HG03354 (cell line): ENCODE data around the gene PRPF40A.

ENCODE experiments used
- ATAC-seq: cut with Tn5 transposase; IDR thresholded peaks from one replicate; pipeline ENCODE4 v1.9.1; 2021; ENCODE audit warnings: mild to moderate bottlenecking; ENCODE audit not compliant: unreplicated experiment, poor library complexity, severe bottlenecking

The PRPF40A gene

GRCh38 chr2:152718909-152719645 lies 1.8 kb upstream of the PRPF40A start:
- peak; percentile 34 for ATAC-seq

GRCh38 chr2:152718076-152718908 lies 1.0 kb upstream of the PRPF40A start, which contains the start of gene ARL6IP6:
TSS of gene ARL6IP6 (plus strand) at chr2:152718620. CDS start at chr2:152718625, 5 bp downstream.
- peak; percentile 76 for ATAC-seq

DNA sequence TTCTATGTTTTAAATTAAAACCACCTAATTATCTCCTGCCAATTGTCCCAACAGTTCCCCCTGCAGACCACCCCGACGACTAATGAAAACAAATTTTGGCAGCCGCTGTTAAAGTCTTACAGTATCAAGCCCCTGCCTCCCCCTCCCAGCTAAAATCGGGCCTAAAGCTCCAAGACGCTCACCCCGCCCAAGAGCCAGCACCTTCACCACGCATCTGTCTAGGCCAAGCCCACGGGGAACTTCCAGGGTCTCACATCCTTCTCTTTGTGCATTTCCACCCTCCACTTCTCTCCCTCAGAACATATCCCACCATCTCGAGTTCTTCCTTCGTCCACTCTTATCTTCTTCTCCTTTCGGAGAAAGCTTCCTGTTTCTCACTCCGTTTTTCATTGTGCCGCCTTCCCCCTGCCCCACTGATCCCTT lies 445 bp downstream of the PRPF40A start:
- no peak for ATAC-seq

DNA sequence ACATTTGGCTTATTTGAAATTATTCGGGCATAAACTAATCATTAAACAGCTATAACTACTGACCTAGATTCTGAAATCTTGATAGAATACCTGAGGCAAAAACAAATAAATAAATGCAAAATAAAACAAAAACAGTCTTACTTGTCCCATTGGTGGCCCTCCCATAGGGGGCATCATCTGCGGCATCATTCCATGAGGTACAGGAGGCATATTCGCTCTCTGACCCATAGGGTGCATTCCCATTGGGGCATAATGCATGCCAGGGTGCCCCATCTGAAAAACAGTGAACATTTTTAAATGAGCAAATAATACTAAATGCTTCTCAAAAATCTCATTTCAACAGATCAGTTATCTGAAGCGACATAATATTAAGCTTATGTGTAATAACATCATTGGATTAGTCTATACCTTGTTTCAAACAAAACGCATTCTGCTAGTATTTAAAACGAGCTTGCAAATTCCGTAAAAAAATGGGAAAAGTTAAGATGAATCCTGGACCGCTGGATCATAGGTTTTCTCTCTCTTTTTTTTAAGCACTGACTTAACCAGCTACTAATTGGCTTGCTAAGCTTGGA lies 1.3 kb downstream of the PRPF40A start:
- ATAC-seq = no peak

- ATAC-seq = no peak
Observed at GRCh38 chr2:152715112-152715511, 2.1 kb downstream of the PRPF40A start.

GRCh38 chr2:152710713-152711112 lies 6.5 kb downstream of the PRPF40A start:
- ATAC-seq = no peak

DNA sequence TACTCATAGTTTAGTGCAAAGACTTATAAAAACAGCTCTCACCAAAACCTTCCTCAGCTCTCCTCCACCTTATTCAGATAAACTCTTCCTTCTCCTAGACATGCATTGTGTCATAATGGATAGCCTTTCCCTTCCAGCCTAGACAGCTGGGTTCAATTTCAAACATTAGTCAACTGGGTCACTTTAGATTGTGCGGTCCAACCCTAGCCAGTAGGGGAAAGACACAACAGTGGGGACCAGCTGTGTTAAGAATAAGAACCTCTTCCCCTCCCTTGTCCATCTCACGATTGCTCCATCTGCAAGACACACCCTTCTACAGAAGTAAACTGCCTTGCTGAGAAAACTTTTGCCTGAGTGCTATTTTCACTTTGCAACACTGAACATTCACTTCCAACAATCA lies 8.5 kb downstream of the PRPF40A start:
- no peak for ATAC-seq

GRCh38 chr2:152706477-152707021 lies 10.7 kb downstream of the PRPF40A start:
- ATAC-seq = no peak

- ATAC-seq = no peak
Observed at GRCh38 chr2:152701198-152701597, 16.1 kb downstream of the PRPF40A start.

GRCh38 chr2:152696476-152696875 lies 20.8 kb downstream of the PRPF40A start:
- ATAC-seq = no peak

- ATAC-seq = no peak
Observed at GRCh38 chr2:152695763-152696162, 21.5 kb downstream of the PRPF40A start.

GRCh38 chr2:152694161-152694661 lies 23.1 kb downstream of the PRPF40A start:
- peak; percentile 63 for ATAC-seq

DNA sequence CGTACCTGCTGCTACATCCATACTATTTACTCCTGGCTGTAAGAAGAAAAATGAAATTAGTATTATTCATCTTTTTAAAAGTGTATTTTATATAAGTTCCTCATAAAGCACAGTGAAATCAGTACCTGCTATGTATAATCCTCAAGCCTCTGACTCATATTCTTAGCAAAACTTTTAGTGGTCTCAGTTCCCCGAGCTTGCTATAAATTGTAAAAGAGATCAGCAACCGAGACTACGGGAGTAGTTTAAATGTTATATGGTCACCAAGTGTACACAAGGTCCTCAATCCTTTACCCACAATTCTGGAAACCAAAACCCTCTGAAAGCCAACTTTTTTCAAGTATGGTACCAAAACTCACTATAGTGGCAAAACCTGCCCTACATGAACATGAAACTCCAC lies 24.2 kb downstream of the PRPF40A start:
- peak; percentile 88 for ATAC-seq

GRCh38 chr2:152686321-152686720 lies 30.9 kb downstream of the PRPF40A start:
- no peak for ATAC-seq

- no peak for ATAC-seq
Observed at GRCh38 chr2:152683400-152683799, 33.9 kb downstream of the PRPF40A start.

GRCh38 chr2:152682663-152683062 lies 34.6 kb downstream of the PRPF40A start:
- ATAC-seq = no peak

GRCh38 chr2:152678808-152679207 lies 38.5 kb downstream of the PRPF40A start:
- ATAC-seq = no peak

GRCh38 chr2:152676461-152676860 lies 40.8 kb downstream of the PRPF40A start:
- ATAC-seq = no peak

GRCh38 chr2:152674334-152674733 lies 42.9 kb downstream of the PRPF40A start:
- ATAC-seq = no peak

DNA sequence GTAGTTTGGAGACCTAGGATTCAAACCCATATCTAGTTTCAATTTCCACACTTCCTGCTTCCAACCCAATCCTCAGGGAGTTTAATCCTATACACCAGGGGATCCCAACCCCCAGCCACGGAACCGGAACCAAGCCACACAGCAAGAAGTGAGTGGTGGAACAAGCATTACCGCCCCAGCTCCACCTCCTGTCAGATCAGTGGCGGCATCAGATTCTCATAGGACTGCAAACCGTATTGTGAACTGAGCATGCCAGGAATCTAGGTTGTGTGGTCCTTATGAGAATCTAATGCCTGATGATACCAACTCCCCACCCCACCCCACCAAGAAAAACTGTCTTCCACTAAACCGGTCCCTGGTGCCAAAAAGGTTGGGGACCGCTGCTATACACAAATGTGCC lies 52.5 kb downstream of the PRPF40A start:
- ATAC-seq = no peak
